Measurements from ENCODE around the gene TOX2.

DNA sequence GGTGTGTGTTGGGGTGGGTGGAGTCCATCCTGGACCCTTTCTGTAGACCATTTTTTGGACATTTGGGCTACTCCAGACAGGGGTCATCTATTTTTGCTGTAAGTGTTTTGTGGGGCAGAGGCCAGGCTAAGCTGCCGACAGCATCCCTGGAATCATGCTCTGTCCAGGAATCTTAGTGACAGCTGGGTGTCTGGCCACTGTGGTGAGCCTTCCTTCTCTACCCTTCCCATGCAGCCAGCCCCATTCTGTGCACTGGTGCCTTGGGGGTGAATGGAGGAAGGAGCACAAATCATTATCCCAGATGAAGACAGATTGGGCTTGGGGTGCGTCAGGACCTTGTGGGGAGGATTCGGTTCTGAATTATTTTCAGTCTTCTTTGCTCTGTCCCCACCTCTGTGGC, 20.2 kb downstream of the TOX2 start:
- TF ChIP-seq, protein P1, sequence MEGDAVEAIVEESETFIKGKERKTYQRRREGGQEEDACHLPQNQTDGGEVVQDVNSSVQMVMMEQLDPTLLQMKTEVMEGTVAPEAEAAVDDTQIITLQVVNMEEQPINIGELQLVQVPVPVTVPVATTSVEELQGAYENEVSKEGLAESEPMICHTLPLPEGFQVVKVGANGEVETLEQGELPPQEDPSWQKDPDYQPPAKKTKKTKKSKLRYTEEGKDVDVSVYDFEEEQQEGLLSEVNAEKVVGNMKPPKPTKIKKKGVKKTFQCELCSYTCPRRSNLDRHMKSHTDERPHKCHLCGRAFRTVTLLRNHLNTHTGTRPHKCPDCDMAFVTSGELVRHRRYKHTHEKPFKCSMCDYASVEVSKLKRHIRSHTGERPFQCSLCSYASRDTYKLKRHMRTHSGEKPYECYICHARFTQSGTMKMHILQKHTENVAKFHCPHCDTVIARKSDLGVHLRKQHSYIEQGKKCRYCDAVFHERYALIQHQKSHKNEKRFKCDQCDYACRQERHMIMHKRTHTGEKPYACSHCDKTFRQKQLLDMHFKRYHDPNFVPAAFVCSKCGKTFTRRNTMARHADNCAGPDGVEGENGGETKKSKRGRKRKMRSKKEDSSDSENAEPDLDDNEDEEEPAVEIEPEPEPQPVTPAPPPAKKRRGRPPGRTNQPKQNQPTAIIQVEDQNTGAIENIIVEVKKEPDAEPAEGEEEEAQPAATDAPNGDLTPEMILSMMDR (IDR thresholded peaks at IDR 0.05) = no peak
- TF ChIP-seq POLR2AphosphoS5 (IDR thresholded peaks at IDR 0.05) = no peak
- no peak for TF ChIP-seq POLR2A (IDR thresholded peaks at IDR 0.05)

All from prostate gland (tissue), 2 donors.